HepG2 (cell line): ENCODE results near the gene NUBPL. TPM values are rescaled to one million over a fixed set of nuclear protein-coding genes. Genes with fewer than 3 reads are reported as not detected.

Experiments used
- ADNP ChIP-seq: sonication (generic); formaldehyde crosslinking; IDR thresholded peaks from 2 replicates; pipeline ENCODE4 v1.4.0; 2020; ENCODE audit warnings: missing genetic modification reagents
- ARHGAP35 ChIP-seq: sonication (generic); formaldehyde crosslinking; IDR thresholded peaks from 2 replicates; pipeline ENCODE4 v1.9.0; 2022; ENCODE audit warnings: mild to moderate bottlenecking, inconsistent platforms, moderate library complexity, missing genetic modification reagents, borderline replicate concordance
- ARNT2 ChIP-seq: sonication (generic); formaldehyde crosslinking; IDR thresholded peaks from 2 replicates; pipeline ENCODE4 v1.8.0; 2022; ENCODE audit warnings: mild to moderate bottlenecking, low read depth, missing genetic modification reagents, moderate library complexity
- GPN1 ChIP-seq: sonication (generic); formaldehyde crosslinking; IDR thresholded peaks from 2 replicates; pipeline ENCODE4 v1.5.1; 2020; ENCODE audit warnings: missing genetic modification reagents, borderline replicate concordance
- KDM5A ChIP-seq: fragments of 200-600 bp; sonication (generic); IDR thresholded peaks from 2 replicates; pipeline ENCODE4 v1.7.0; 2018; ENCODE audit warnings: antibody characterized with exemption, mild to moderate bottlenecking, low read length, borderline replicate concordance
- KLF13 ChIP-seq: sonication (generic); formaldehyde crosslinking; IDR thresholded peaks from 2 replicates; pipeline ENCODE4 v1.4.0; 2020; ENCODE audit warnings: mild to moderate bottlenecking, missing genetic modification reagents
- MLLT10 ChIP-seq: sonication (generic); formaldehyde crosslinking; IDR thresholded peaks from 2 replicates; pipeline ENCODE4 v1.4.0; 2020; ENCODE audit warnings: missing genetic modification reagents
- NFYB ChIP-seq: sonication (generic); formaldehyde crosslinking; IDR thresholded peaks from 2 replicates; pipeline ENCODE4 v1.4.0; 2020; ENCODE audit warnings: missing genetic modification reagents
- NR2F1 ChIP-seq, 2 experiments: fragments of 450-650 bp in 1 of 2; formaldehyde crosslinking in 1 of 2; IDR thresholded peaks; 2 replicates each; pipeline versions ENCODE4 v1.5.0 to v1.6.1; 2016 to 2020; ENCODE audit warnings: mild to moderate bottlenecking in 1 of 2, missing compliant biosample characterization in 1 of 2, missing genetic modification reagents in 1 of 2, moderate library complexity in 1 of 2
- RBAK ChIP-seq: sonication (generic); formaldehyde crosslinking; IDR thresholded peaks from 2 replicates; pipeline ENCODE4 v1.5.1; 2020; ENCODE audit warnings: mild to moderate bottlenecking, missing genetic modification reagents
- SP4 ChIP-seq: sonication (generic); formaldehyde crosslinking; IDR thresholded peaks from 2 replicates; pipeline ENCODE4 v1.8.1; 2023; ENCODE audit warnings: mild to moderate bottlenecking, missing genetic modification reagents
- SRSF1 ChIP-seq: fragments of 200-400 bp; formaldehyde crosslinking; optimal IDR thresholded peaks from 2 replicates; pipeline ENCODE3; 2017; ENCODE audit warnings: mild to moderate bottlenecking, low read depth, low read length, moderate library complexity
- TBX3 ChIP-seq: fragments of 450-650 bp; IDR thresholded peaks from 2 replicates; pipeline ENCODE4 v1.6.1; 2017; ENCODE audit warnings: antibody characterized with exemption, mild to moderate bottlenecking, inconsistent platforms, borderline replicate concordance
- ZFP82 ChIP-seq: sonication (generic); formaldehyde crosslinking; IDR thresholded peaks from 2 replicates; pipeline ENCODE4 v1.5.1; 2020; ENCODE audit warnings: mild to moderate bottlenecking, missing genetic modification reagents, borderline replicate concordance
- ZNF33B ChIP-seq: sonication (generic); formaldehyde crosslinking; IDR thresholded peaks from 2 replicates; pipeline ENCODE4 v1.5.1; 2020; ENCODE audit warnings: mild to moderate bottlenecking, missing genetic modification reagents
- ZNF383 ChIP-seq: sonication (generic); formaldehyde crosslinking; IDR thresholded peaks from 2 replicates; pipeline ENCODE4 v1.4.0; 2020; ENCODE audit warnings: missing genetic modification reagents, mild to moderate bottlenecking, borderline replicate concordance
- ZNF431 ChIP-seq: sonication (generic); formaldehyde crosslinking; IDR thresholded peaks from 2 replicates; pipeline ENCODE4 v1.9.0; 2022; ENCODE audit warnings: missing genetic modification reagents, low read depth, mild to moderate bottlenecking, borderline replicate concordance
- ZNF598 ChIP-seq: sonication (generic); formaldehyde crosslinking; IDR thresholded peaks from 2 replicates; pipeline ENCODE4 v1.5.1; 2020; ENCODE audit warnings: mild to moderate bottlenecking, missing genetic modification reagents, borderline replicate concordance
- ZNF614 ChIP-seq: IDR thresholded peaks from 2 replicates; pipeline ENCODE4 v1.6.1; 2018; ENCODE audit warnings: missing biosample characterization, missing genetic modification reagents, inconsistent platforms, borderline replicate concordance
- polyA plus RNA-seq, 8 experiments: library from polyadenylated mRNA; depleted of rRNA in 3 of 8; stranded (reverse) in 7 of 8; unstranded in 1 of 8; fragments of >200 nt; fragmentation: Illumina TruSeq in 4 of 8; extraction: Trizol in 4 of 8; gene quantifications; 2 replicates each; pipeline versions ENCODE4 v1.2.1 to v1.2.3, GENCODE V29; 2011 to 2016; ENCODE audit warnings: low read depth in 4 of 8, missing spikeins in 1 of 8, mixed read lengths in 1 of 8; ENCODE audit not compliant: insufficient read depth in 1 of 8
- total RNA-seq, 5 experiments: library from RNA; depleted of rRNA; stranded (reverse); fragments of >200 nt; fragmentation: Illumina TruSeq; extraction: Trizol; gene quantifications; 2 replicates each; pipeline ENCODE4 v1.2.3, GENCODE V29; 2016; ENCODE audit warnings: low read depth in 1 of 5
- TF ChIP-seq, protein P1 (sequence below): sonication (generic); formaldehyde crosslinking; IDR thresholded peaks from 2 replicates; pipeline ENCODE4 v1.5.0; 2020; ENCODE audit warnings: missing genetic modification reagents
- TF ChIP-seq, protein P2 (sequence below): sonication (generic); formaldehyde crosslinking; IDR thresholded peaks from 2 replicates; pipeline ENCODE4 v1.5.0; 2020; ENCODE audit warnings: mild to moderate bottlenecking, missing genetic modification reagents, borderline replicate concordance
- TF ChIP-seq, protein P3 (sequence below): sonication (generic); formaldehyde crosslinking; IDR thresholded peaks from 2 replicates; pipeline ENCODE4 v1.8.1; 2023; ENCODE audit warnings: missing genetic modification reagents, mild to moderate bottlenecking, borderline replicate concordance
- TF ChIP-seq, protein P4 (sequence below): IDR thresholded peaks from 2 replicates; pipeline ENCODE4 v1.6.1; 2016; ENCODE audit warnings: low read depth, missing genetic modification reagents, missing compliant biosample characterization

NUBPL gene
- total and polyA plus RNA-seq, 2 of the 13 experiments (the other 11 are each of a cell fraction or from before 2014, with no cell fraction given), result 21.3 to 44.1 TPM

DNA sequence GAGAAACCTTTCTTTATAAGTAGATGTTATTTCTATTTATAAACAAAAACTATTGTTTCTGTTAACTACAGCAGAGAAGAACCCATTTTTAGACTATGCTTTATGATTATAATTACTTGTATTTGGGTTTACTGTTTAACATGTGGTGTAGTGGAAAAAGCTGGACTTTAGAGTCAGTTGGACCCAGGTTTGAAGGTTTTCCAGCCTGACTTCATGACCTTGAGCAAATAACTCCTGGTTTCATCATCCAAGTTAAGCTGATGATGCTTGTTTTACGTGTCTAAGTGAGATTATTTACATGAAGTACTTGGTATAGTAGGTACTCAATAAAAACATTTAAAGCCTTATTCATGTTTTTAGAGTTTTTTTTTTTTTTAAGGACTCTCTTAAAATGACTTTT, 294.1 kb downstream of the NUBPL start (continued):
- TF ChIP-seq ZNF33B (CRISPR knock-in tag), result no peak
- TF ChIP-seq NR2F1 (CRISPR knock-in tag; IDR thresholded peaks at IDR 0.05), result peak; percentile 98
- no peak for TF ChIP-seq KDM5A
- no peak for TF ChIP-seq MLLT10 (CRISPR knock-in tag)
- no peak for TF ChIP-seq TBX3
- TF ChIP-seq, protein P1, sequence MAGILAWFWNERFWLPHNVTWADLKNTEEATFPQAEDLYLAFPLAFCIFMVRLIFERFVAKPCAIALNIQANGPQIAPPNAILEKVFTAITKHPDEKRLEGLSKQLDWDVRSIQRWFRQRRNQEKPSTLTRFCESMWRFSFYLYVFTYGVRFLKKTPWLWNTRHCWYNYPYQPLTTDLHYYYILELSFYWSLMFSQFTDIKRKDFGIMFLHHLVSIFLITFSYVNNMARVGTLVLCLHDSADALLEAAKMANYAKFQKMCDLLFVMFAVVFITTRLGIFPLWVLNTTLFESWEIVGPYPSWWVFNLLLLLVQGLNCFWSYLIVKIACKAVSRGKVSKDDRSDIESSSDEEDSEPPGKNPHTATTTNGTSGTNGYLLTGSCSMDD (CRISPR knock-in tag), result no peak
- TF ChIP-seq, protein P2, sequence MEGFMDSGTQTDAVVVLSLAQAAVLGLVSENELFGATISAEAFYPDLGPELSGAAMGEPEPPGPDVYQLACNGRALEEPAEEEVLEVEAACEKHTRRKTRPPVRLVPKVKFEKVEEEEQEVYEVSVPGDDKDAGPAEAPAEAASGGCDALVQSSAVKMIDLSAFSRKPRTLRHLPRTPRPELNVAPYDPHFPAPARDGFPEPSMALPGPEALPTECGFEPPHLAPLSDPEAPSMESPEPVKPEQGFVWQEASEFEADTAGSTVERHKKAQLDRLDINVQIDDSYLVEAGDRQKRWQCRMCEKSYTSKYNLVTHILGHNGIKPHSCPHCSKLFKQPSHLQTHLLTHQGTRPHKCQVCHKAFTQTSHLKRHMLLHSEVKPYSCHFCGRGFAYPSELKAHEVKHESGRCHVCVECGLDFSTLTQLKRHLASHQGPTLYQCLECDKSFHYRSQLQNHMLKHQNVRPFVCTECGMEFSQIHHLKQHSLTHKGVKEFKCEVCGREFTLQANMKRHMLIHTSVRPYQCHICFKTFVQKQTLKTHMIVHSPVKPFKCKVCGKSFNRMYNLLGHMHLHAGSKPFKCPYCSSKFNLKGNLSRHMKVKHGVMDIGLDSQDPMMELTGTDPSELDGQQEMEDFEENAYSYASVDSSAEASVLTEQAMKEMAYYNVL (CRISPR knock-in tag), result no peak
- TF ChIP-seq, protein P3, sequence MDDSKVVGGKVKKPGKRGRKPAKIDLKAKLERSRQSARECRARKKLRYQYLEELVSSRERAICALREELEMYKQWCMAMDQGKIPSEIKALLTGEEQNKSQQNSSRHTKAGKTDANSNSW, result no peak
- TF ChIP-seq SP4, result no peak
- TF ChIP-seq KLF13 (CRISPR knock-in tag), result no peak
- no peak for TF ChIP-seq ARNT2 (CRISPR knock-in tag)
- TF ChIP-seq ADNP (CRISPR knock-in tag), result no peak
- no peak for TF ChIP-seq GPN1 (CRISPR knock-in tag)
- no peak for TF ChIP-seq SRSF1
- no peak for TF ChIP-seq RBAK
- peak; percentile 93 for TF ChIP-seq ZNF614 (CRISPR knock-in tag)
- TF ChIP-seq, protein P4, sequence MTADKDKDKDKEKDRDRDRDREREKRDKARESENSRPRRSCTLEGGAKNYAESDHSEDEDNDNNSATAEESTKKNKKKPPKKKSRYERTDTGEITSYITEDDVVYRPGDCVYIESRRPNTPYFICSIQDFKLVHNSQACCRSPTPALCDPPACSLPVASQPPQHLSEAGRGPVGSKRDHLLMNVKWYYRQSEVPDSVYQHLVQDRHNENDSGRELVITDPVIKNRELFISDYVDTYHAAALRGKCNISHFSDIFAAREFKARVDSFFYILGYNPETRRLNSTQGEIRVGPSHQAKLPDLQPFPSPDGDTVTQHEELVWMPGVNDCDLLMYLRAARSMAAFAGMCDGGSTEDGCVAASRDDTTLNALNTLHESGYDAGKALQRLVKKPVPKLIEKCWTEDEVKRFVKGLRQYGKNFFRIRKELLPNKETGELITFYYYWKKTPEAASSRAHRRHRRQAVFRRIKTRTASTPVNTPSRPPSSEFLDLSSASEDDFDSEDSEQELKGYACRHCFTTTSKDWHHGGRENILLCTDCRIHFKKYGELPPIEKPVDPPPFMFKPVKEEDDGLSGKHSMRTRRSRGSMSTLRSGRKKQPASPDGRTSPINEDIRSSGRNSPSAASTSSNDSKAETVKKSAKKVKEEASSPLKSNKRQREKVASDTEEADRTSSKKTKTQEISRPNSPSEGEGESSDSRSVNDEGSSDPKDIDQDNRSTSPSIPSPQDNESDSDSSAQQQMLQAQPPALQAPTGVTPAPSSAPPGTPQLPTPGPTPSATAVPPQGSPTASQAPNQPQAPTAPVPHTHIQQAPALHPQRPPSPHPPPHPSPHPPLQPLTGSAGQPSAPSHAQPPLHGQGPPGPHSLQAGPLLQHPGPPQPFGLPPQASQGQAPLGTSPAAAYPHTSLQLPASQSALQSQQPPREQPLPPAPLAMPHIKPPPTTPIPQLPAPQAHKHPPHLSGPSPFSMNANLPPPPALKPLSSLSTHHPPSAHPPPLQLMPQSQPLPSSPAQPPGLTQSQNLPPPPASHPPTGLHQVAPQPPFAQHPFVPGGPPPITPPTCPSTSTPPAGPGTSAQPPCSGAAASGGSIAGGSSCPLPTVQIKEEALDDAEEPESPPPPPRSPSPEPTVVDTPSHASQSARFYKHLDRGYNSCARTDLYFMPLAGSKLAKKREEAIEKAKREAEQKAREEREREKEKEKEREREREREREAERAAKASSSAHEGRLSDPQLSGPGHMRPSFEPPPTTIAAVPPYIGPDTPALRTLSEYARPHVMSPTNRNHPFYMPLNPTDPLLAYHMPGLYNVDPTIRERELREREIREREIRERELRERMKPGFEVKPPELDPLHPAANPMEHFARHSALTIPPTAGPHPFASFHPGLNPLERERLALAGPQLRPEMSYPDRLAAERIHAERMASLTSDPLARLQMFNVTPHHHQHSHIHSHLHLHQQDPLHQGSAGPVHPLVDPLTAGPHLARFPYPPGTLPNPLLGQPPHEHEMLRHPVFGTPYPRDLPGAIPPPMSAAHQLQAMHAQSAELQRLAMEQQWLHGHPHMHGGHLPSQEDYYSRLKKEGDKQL, result 0 out of 2 replicates have a peak, but pooled peaks have one; percentile 27
- no peak for TF ChIP-seq ZNF598 (CRISPR knock-in tag)
- no peak for TF ChIP-seq ARHGAP35 (CRISPR knock-in tag)
- TF ChIP-seq ZFP82 (CRISPR knock-in tag), result no peak
- TF ChIP-seq ZNF383, result no peak
- TF ChIP-seq ZNF431 (CRISPR knock-in tag), result no peak
- TF ChIP-seq NFYB (CRISPR knock-in tag), result no peak
